HG03558 (cell line): ENCODE measurements around the gene ZNF536.

Experiments used
- ATAC-seq: cut with Tn5 transposase; IDR thresholded peaks from one replicate; pipeline ENCODE4 v1.9.1; 2021; ENCODE audit warnings: moderate number of reproducible peaks; ENCODE audit not compliant: unreplicated experiment; ENCODE audit errors: extremely low read depth

The ZNF536 gene

DNA sequence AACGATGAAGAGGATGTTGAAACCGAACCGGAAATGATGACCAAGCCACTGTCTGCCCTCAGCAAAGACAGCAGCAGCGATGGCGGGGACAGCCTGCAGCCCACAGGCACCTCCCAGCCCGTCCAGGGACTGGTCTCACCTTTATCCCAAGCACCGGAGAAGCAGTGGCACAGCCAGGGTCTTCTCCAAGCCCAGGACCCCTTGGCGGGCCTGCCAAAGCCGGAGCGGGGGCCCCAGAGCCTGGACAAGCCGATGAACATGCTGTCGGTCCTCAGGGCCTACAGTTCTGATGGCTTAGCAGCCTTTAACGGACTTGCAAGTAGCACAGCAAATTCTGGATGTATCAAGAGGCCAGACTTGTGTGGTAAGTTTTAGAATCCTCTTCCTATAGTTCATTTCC, 177.0 kb downstream of the ZNF536 start:
- no peak for ATAC-seq

DNA sequence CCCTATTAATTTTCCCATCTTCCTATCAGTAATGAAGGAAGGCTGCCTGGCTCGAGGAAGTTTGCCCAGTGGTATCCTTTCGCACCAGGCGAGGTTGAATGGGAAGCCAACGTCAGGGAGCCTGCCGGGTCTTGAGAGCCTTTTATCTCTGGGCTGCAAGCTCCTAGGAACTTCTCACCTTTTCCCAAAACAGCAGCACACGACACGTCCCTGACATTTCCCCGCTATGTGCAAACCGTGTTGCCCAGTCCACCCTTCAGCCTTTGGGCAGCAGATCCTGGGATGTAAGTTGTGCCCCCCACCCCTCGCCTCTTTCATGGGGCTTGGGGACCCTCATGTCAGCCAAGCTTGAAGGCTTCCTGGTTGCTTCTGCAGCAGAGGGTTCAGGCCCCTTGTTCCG, 179.1 kb downstream of the ZNF536 start:
- no peak for ATAC-seq

DNA sequence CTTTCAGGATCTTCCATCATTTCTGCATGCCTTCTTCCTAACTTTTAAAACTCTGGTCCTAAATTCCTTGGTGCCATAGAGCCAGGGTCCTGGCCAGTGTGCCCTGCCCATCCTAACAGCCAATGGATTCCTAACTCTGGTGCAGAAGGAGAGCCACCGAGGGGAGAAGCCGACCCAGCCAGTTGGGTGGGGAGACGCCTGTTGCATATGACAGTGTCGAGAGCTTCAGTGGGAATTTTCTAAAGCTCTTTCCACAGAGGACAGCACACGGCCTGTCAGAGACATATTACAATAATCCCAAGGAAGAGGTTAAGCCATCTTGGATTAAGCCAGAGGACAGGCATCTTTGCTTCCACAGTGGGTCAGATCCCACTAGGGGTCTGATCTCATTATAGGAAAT, 180.4 kb downstream of the ZNF536 start:
- no peak for ATAC-seq

DNA sequence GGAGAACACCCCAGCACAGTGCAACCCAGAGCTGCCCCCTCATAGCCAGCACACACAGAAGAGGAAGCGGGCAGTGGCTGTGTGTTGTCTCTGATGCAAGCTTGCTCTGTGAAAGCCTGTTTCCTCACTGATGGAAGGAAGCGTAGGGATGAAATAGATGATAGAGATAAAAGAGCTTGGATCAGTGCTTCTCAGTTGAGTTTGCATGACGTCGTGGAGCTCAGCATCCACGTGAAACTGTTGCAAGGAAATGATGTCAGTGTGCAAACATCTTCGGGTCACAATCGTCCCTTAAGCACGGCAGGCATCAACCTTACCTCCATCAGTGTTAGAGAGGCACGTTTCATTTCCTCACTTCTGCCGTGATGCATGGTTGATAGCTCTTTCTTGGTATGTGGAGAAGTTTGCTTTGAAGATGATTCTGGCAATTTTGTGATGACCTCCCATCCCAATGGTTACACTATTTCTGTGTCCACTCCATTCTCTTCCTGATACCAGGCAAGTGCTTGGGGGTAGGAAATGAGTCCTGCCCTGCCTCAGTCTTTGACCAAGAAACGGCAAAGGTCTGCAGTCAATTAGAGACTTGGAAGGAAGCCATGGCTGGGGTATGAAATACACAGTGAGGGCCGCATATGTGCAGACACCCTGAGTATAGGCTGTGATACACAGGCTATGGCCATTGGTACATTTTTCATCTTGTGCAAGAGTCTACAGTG, 183.0 kb downstream of the ZNF536 start:
- ATAC-seq = no peak

DNA sequence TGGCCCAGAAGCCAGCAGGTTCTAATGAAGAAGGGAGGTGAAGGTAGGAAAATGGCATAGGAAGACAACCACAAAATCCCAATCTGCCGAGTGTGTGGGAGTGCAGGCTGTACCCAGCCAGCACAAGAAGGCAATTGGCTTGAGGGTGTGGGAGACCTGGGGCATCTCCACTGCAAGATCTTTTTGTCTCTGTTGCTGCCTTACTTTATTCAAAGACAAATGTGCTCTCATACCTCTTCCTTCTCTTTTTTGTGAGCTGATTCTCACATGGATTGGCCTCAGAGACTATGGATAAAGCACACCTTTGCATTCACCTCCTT, 183.6 kb downstream of the ZNF536 start:
- ATAC-seq = no peak

DNA sequence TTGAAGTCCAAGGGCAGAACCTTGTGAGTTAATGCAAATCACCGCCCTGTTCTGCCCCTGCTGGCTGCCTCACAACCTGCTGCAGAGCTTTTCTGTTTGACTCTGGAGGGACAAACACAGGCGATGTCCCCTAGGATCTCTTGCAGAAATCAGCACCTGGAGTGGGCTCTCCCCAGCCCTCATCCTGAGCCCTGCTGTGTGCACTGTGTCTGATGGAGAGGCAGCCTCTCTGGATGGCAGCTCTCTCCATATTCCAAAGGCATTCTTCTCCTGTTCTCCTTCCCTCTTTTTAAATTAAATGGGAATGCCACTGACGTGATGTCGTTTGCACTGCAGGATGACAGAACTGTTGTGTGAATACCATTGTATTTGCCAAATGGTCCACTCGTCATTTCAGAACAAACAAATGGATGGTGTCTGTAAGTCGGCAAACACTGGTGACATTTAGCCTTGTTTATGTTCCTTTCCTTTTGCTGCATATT, 184.1 kb downstream of the ZNF536 start:
- ATAC-seq = no peak

DNA sequence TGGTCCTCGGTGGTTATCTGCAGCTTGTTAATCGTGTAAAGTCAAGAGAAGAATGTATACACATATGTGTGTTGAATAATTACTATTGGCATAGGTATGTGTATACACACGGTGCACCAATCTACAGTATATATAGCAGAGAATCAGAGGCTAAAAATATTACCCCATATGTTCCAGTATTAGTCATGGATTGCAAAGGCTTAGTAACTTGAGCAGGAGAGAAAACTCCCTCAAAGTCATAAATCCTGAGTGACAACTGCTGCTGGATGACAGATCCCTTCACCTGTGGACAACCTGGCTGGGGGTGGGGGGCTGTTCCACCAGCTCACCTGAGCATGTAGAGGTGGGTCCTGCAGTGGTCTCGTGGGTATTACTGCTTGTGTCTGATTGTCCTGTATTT, 185.0 kb downstream of the ZNF536 start:
- ATAC-seq = no peak

DNA sequence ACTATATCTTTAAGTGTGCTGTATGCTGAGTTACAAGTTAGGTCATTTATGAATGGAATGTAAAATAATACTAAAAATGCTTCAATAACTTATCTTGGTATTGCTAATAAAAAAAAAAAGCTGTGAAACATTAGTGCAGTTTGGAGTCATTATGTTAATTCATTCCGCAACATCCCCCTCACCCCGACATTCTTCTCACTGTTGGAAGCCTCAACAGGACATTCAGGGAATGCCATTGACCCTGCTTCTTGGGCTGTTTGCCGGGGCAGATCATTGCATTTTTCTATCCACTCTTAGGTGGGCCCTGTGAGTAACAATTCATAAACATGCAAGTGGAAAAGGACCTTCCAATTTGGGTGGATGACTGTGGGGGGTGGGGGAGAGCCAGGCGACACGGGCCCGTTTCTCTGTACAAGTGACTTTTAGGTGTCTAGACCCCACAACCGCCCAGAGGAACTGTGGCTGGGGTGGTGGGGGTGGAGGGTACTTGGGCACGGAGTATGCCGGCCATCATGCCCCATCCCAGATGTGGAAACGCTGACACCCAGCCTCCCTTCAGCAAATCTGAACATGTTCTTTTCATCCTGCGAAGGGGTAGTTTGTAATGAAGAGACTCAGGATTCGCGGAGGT, 185.9 kb downstream of the ZNF536 start:
- ATAC-seq = no peak

DNA sequence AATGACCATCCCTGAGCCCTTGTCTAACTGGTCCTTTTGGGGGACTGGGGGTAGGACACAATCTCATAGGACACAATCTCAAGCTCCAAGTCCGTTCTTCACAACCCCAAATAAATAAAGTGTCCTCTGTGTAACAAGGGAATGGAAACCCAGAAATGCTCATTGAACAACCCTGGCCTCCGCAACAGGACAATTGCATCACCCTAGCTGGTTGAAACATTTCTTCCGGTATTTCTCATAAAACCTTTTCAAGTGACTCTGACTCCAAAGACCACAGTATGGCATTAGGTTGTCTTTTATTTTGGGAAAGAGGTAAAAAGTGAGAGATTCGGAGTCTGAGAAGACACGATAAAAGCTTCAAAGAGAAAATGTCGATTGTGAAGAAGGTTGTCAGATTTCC, 186.6 kb downstream of the ZNF536 start:
- no peak for ATAC-seq

DNA sequence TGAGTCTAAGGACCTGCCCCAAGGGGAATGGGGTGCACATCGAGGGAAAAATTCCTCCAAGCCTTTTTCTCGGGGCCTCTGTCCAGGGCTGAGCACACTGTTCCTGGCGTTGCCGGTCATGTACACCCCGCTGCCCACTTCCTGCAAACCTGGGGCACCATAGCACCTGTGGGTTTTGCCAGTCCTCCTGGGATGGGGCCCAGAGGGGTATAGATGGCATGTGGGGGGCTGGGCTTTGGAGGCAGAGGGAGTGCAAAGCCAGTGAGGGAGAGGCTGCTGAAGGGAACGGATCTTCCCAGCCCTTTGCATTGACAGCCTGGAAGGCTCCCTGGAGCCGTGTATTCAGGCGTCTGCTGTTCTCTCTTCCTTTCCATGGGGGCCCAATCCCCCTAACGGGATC, 187.3 kb downstream of the ZNF536 start:
- no peak for ATAC-seq

DNA sequence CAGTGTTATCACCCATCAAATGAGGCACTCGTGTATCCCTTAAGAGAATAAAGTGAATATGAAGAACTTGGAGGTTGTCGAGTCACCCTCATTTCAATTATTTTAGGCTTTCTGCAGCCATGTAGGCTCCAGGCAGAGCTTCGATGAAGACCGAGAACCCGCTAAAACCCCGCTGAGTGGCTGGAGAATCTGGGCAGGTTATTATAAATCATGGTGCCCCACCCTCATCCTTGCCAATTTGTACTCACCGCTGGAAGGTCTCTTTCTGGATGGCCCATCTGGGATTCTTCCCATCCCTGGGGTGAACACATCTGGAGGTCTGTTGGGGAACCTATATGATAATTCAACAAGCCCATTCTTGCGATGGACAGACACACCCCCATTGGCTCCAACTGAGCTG, 190.8 kb downstream of the ZNF536 start:
- ATAC-seq = no peak

DNA sequence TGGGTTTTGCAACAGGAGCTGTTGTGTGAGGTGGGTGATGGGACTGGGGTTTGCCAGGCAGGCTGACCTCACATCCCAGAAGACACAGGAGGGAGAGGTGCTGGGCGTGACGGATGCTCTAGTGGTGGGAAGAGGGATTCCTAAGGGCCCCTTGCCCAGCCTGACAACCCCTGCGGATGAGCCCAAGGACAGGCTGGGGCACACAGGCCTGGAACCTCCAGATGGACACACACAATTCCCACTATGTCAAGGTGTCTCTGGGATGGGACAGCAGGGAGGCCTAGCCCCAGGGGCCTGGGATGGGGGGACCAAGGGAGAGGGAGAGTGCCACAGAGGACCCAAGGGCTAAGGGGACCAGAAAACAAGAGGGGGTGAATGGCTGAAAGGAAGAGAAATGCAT, 191.5 kb downstream of the ZNF536 start:
- ATAC-seq = no peak

DNA sequence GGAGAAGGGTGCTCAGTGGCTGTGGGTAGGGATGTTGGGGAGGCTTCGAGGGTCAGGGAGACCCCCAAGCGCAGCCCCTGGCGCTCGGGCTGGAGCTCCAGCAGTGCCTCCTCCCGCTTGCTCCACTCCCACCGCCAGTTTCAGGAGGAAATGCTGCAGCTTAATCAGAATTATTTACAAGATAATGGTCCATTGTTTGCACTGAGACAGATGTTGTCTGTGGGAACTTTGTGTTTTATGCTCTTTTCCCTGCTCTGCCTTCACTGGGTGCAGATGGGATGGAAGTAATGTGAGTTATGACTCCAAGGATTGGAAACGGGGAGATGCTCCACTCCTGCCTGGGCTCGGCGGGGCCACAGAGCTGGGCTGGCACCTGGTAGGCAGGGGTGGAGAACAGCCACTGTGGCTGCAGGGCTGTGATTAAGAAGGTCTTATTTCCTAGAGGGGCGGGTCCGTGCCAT, 192.4 kb downstream of the ZNF536 start:
- no peak for ATAC-seq

DNA sequence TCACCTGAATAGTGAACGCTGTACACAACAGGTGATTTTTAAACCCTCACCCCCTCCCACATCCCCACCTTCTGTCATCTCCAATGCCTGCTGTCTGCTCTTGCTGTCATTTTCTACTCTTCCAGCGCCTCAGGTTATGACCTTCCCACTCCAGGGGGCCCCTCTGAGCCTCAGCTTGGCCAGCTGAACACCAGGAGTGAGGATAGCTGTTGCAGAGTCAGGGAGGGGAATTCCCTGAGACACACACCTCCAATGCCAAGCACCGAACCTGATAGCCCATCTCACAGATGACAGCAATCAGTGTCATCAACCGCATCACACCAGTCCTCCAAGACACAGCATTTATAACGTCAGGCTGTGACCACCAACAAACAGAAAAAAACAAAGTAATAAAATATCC, 193.5 kb downstream of the ZNF536 start:
- ATAC-seq = no peak

DNA sequence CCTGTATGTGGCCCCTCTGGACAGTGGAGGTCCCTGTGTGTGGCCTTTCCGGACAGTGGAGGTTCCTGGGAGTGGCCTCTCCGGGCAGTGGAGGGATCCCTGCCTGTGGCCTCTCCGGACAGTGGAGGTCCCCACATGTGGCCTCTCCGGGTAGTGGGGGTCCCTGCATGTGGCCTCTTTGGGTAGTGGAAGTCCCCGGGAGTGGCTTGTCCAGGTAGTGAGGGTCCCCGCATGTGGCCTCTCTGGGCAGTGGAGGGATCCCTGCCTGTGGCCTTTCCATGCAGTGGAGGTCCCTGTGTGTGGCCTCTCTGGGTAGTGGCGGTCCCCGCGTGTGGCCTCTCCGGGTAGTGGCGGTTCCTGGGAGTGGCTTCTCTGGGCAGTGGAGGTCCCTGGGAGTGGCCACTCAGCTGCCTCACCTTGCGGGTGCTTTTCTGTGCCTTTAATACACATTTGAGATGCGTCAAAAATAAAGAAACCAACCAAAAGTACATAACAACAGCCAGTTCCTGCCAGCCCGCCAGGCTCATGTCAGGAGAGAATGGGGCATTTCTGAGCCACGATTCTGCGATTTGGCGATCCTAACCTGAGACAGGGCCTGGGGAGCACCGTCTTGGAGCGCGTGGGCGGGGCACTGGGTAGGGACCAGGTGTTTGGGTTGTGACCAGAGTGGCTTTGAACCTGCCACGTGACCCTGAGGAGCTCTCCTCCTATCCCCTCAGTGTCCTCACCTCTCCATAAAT, 194.7 kb downstream of the ZNF536 start:
- ATAC-seq = no peak

DNA sequence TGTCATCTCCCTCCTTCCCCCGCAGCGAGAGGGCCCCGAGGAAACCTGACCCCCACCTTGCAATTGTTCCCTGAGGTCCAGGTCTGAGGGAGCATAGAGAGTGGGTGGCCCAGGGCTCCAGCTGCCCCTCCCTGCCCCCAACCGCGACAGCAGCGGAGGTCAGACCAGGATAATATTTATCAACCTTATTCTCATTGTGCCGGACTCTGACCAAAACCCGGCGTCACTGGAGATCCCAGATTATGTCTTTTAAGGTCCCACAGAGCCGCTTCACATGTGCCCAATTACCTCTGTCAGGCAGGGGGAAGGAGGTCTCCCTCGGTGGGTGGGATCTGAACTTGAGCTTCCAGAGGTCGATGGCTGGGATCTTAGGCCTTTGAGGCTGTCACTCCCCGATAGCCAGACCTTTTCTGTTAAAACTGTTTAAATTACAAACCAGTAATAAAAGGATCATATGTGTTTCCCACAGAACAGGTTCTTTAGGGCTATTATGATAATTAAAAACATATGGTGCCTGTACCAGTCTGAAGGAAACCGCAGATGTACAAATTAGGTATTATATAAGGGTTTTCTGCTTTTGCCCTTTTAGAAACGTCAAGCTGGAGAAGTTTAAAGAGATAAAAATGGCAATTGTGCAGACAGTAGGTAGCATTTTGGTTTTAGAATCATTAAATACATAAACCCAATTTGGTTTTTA, 195.5 kb downstream of the ZNF536 start:
- no peak for ATAC-seq

DNA sequence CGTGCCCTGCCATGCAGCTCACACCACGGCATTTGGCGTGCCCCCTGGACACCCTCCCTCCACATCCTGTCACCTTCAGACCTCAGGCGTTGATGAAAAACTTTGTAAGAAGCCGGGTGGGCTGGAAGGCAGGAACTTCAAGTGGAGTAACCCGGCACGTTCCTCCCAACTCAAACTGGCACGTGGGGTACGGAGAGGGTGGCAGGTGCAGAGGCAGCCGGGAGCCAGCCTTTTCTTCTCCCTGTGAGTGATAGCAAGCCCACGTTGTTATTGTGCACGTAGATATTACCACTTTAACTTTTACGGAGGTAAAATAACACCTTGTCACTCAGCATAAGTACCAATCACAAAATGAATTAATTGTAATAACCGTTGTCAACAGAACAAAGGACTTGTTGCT, 198.0 kb downstream of the ZNF536 start:
- no peak for ATAC-seq

DNA sequence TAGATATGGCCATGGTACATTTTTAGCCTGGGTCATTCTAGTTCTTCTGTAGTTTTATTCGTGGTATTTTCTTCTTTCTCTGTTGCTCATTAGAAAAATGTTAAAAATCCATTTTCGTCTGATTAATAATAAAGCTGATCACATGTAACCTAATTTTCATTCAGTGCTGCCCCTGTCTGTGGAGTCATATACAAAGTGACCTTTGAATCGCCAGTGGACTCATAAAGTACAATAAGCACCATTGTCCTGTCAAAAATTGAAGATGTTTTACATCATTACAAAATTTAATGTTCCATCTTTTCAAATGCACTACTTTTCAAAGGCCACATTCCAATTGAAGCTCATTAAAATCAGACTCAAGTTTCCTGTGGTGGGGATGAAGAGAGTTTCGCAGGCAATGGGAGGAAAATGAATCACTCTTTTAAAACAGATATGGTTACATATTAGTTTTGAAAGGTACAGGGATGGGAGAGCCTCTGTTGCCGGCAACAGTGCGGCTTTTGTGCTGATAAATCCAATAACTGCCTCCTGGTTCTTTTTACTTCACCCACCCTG, 205.4 kb downstream of the ZNF536 start:
- ATAC-seq = no peak

DNA sequence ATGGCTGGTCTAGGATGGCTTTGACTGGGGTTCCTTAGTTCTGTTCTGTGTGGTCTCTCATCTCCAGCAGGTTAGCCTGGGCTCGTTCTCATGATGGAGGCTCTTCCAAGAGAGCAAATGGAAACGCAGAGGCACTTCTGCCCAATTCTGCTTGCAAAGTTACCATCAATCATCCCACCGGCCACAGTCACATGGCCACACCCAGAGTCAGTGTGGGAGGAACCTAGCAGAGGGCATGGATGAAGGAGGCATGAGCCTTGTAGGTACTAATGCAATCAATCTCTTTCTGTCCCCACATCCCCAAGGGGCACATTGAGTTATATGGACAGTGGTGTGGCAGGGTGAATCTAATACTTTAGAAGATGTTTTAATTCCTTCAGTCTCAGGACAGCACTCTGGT, 207.2 kb downstream of the ZNF536 start:
- no peak for ATAC-seq

DNA sequence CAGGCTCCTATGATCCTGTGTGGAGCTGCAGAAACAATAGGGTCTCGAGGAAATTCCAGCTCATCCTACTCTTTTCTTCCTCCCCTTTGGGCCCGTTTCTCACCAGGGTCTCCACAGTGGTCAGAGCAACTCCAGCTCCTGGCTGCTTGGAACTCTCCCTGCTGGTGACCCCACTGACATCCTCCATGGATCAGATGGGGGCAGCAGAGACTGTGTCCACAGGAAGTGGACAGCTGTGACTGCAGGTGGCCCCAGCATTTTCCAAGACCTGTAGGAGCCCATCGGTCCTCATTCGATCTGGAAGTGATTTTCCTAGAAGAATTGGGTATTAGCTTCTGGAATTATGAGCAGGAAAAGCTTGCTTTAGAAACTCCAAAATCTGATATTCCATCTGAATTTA, 208.5 kb downstream of the ZNF536 start:
- no peak for ATAC-seq

DNA sequence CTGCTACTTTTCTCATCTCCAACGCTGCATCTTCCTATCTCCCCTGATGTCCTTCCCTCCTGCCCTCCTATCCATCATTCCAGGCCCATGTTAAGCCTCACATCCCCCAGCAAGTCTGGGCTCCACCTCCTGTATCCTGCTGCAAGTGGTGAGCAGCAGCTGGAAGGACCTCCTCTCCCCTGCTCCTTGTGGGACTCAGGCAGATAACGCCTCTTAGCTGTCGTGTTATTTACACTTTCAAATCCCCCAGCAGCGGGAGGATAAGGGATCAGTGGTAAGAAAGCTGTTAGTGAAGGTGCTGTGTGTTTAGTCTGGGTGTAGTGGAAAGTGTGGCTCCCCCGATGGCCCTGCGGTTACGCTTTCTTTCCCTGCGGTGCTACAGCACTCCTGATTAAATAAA, 211.9 kb downstream of the ZNF536 start:
- no peak for ATAC-seq
